CD8-positive, alpha-beta memory T cell (primary cell): ENCODE data around the gene SMARCC2. TPM values are rescaled to one million over a fixed set of nuclear protein-coding genes. Genes with fewer than 3 reads are reported as not detected.
A peak's percentile ranks its signal among the peaks of the same experiment; 100 is the strongest.
"Not testable (repeated sequence)": the region's sequence is repeated elsewhere in the genome, so short reads cannot be mapped to it uniquely, and the experiment has no call there.

Source experiments
- CTCF ChIA-PET: fragments of 350-600 bp; sonication (Branson Sonifier 250); formaldehyde crosslinking; loops from one replicate; lab custom pipeline; 2021; ENCODE audit warnings: antibody characterized with exemption; lab: Charles Lee
- POLR2A ChIA-PET: fragments of 350-600 bp; sonication (Branson Sonifier 250); formaldehyde crosslinking; loops from one replicate; lab custom pipeline; 2021; ENCODE audit warnings: antibody characterized with exemption; lab: Charles Lee
- DNase-seq, 5 donors: peaks; one replicate each; pipeline versions ENCODE4 v3.0.0 to v3.0.0-alpha.2; 2020 to 2022; ENCODE audit warnings: mixed read lengths in 1 of 5
- H3K27ac ChIP-seq: one replicate; pipeline ENCODE4 v1.7.0; 2013; ENCODE audit warnings: low read depth, mild to moderate bottlenecking, low read length, moderate library complexity
- H3K27me3 ChIP-seq: 2 replicates; pipeline ENCODE4 v1.7.0; 2013; ENCODE audit warnings: low read length, mild to moderate bottlenecking; ENCODE audit not compliant: insufficient read depth, poor library complexity, severe bottlenecking
- H3K36me3 ChIP-seq: 2 replicates; pipeline ENCODE4 v1.7.0; 2013; ENCODE audit warnings: mild to moderate bottlenecking, low read length, moderate library complexity; ENCODE audit not compliant: insufficient read depth
- H3K4me1 ChIP-seq: 2 replicates; pipeline ENCODE4 v1.7.0; 2013; ENCODE audit warnings: mild to moderate bottlenecking, low read length, moderate library complexity; ENCODE audit not compliant: insufficient read depth
- H3K4me3 ChIP-seq: 2 replicates; pipeline ENCODE4 v1.7.0; 2013; ENCODE audit warnings: mild to moderate bottlenecking, low read length
- H3K9me3 ChIP-seq: 2 replicates; pipeline ENCODE4 v1.7.0; 2013; ENCODE audit warnings: mild to moderate bottlenecking, low read length
- H3K27ac Mint-ChIP-seq, 8 donors: one replicate each; pipeline ENCODE4 v1.8.0; 2020 to 2021; ENCODE audit warnings: mixed read lengths in 8 of 8, mild to moderate bottlenecking in 6 of 8, inconsistent platforms in 3 of 8, moderate library complexity in 3 of 8
- H3K27me3 Mint-ChIP-seq, 2 donors: one replicate each; pipeline ENCODE4 v1.8.0; 2020 to 2021; ENCODE audit warnings: mixed read lengths in 2 of 2, mild to moderate bottlenecking in 1 of 2, moderate library complexity in 1 of 2
- H3K36me3 Mint-ChIP-seq, 3 donors: one replicate each; pipeline ENCODE4 v1.8.0; 2020 to 2021; ENCODE audit warnings: mixed read lengths in 3 of 3, inconsistent platforms in 1 of 3, mild to moderate bottlenecking in 1 of 3
- H3K4me1 Mint-ChIP-seq, 3 donors: one replicate each; pipeline ENCODE4 v1.8.0; 2020 to 2021; ENCODE audit warnings: mixed read lengths in 3 of 3, inconsistent platforms in 1 of 3, mild to moderate bottlenecking in 1 of 3
- H3K4me3 Mint-ChIP-seq, 7 donors: one replicate each; pipeline ENCODE4 v1.8.0; 2020 to 2021; ENCODE audit warnings: mixed read lengths in 7 of 7, mild to moderate bottlenecking in 6 of 7, moderate library complexity in 4 of 7, inconsistent platforms in 2 of 7
- H3K9me3 Mint-ChIP-seq, 5 donors: one replicate each; pipeline ENCODE4 v1.8.0; 2020 to 2022; ENCODE audit warnings: mixed read lengths in 5 of 5, mild to moderate bottlenecking in 3 of 5, moderate library complexity in 2 of 5, inconsistent platforms in 1 of 5
- polyA plus RNA-seq: library from polyadenylated mRNA; unstranded; fragments of 300-500 nt; fragmentation: Illumina TruSeq; gene quantifications from one replicate; pipeline ENCODE4 v1.2.3, GENCODE V29; 2021
- total RNA-seq, 2 experiments: library from RNA; stranded (reverse); gene quantifications; one replicate each; pipeline ENCODE4 v1.2.3, GENCODE V29; 2021

The SMARCC2 gene
- total and polyA plus RNA-seq, 3 experiments from 2014 or later = 92.4 to 118 (median 107) TPM

DNA sequence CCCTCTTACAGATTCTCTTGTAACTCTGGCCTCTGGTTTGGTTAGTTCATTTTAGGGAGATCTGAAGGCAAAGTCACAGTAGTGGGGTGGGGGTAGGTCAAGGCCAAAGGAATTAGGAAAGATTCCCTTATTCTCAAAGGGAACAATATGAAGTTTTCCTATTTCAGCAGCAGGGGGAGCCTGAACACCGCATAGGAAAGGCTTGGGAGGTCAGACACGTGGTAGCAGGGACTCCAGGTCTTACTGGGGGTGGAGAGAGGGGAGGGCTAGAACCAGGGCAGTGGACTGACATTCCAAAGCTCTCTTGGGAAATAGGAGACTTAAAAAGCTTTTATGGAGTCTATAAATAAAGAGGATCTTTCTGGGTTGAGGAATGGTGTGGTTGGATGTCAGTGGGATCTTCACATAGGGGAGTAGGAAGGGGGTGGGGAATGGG is 69.9 kb downstream of the SMARCC2 start:
- Histone ChIP-seq H3K9me3 (no peaks in the 10 kb centered on the region), H3K27me3 (no peaks in the 10 kb centered on the region), H3K27ac (peak overlapping the region; percentile 99), H3K4me1 (peaks cover 34% of the 10 kb centered on the region), H3K4me3 (peak overlapping the region; percentile 84), H3K36me3 (peaks cover 11% of the 10 kb centered on the region)
- Mint-ChIP-seq H3K27ac (peak overlapping the region; percentile 96 to 100 (median 98)), H3K9me3 (no peaks in the 10 kb centered on the region), H3K36me3 (peaks cover 7 to 51% (median 12%) of the 10 kb centered on the region in 3 donors), H3K4me1 (peaks cover 44 to 49% (median 45%) of the 10 kb centered on the region in 3 donors), H3K4me3 (peak overlapping the region; percentile 89 to 100 (median 99)), H3K27me3 (peaks cover 0 to 10% of the 10 kb centered on the region in 2 donors)
- ChIA-PET CTCF (interaction anchor here (0.6 to 5.6 kb wide), 22 partner anchors 8 to 381 kb away, joined by 3 to 101 read pairs (median 4); partner anchors contain the start of genes ANKRD52, ESYT1, PA2G4 and RNF41), POLR2A (interaction anchor here (0.6 to 5.8 kb wide), 7 partner anchors 9 to 171 kb away, joined by 3 to 115 read pairs (median 16); partner anchors contain the start of genes ANKRD52, ESYT1, PA2G4 and RAB5B)
- DNase-seq = peak; percentile 20 to 75 (median 57)

DNA sequence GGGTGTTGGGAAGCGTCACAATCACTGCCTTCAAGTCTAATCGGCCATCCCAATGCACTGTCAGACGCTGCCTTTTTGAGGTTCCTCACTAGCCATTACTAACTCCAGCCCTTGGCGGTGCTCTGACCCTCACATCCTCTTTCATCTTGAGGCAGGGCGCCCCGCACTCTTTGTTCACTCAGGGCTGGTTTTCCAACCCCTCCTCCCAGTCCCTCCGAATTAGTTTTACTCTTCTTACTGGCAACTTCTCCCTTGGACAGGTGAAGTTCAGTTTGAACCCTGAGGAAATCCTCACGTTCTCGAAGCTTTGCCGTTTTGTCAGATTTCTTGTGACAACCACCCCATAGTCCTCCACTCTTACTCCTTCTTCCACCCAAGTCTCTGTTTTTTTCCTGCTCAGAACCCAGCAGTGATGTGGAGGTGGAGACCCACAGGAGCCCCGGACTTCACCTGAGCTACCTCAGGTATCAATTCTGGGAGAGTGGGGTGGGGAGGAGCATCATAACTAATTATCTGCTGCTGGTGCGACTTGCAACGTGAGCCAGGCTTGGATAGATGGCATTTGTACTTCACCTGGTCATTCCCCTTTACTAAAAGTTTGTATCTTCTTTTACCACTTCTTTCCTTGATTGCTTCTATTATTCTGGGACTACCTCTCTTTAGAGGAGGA is 70.5 kb downstream of the SMARCC2 start:
- Histone ChIP-seq H3K27me3 (no peaks in the 10 kb centered on the region), H3K36me3 (peaks cover 11% of the 10 kb centered on the region), H3K4me1 (peaks cover 34% of the 10 kb centered on the region), H3K27ac (peak overlapping the region; percentile 99), H3K4me3 (peak overlapping the region; percentile 84), H3K9me3 (no peaks in the 10 kb centered on the region)
- Mint-ChIP-seq H3K27ac (peak overlapping the region; percentile 96 to 100 (median 98)), H3K9me3 (no peaks in the 10 kb centered on the region), H3K36me3 (peaks cover 7 to 53% (median 14%) of the 10 kb centered on the region in 3 donors), H3K4me1 (peaks cover 40 to 45% (median 40%) of the 10 kb centered on the region in 3 donors), H3K4me3 (peak overlapping the region; percentile 89 to 100 (median 99)), H3K27me3 (peaks cover 0 to 10% of the 10 kb centered on the region in 2 donors)
- ChIA-PET POLR2A (interaction anchor here (0.5 to 5.8 kb wide), 25 partner anchors 8 to 606 kb away, joined by 3 to 115 read pairs (median 4); partner anchors contain the start of genes ANKRD52, CNPY2, ERBB3 and ESYT1), CTCF (interaction anchor here (0.6 to 5.6 kb wide), 38 partner anchors 7 to 515 kb away, joined by 3 to 101 read pairs (median 4); partner anchors contain the start of genes ANKRD52, COQ10A, ERBB3 and ESYT1)
- DNase-seq = no peak

DNA sequence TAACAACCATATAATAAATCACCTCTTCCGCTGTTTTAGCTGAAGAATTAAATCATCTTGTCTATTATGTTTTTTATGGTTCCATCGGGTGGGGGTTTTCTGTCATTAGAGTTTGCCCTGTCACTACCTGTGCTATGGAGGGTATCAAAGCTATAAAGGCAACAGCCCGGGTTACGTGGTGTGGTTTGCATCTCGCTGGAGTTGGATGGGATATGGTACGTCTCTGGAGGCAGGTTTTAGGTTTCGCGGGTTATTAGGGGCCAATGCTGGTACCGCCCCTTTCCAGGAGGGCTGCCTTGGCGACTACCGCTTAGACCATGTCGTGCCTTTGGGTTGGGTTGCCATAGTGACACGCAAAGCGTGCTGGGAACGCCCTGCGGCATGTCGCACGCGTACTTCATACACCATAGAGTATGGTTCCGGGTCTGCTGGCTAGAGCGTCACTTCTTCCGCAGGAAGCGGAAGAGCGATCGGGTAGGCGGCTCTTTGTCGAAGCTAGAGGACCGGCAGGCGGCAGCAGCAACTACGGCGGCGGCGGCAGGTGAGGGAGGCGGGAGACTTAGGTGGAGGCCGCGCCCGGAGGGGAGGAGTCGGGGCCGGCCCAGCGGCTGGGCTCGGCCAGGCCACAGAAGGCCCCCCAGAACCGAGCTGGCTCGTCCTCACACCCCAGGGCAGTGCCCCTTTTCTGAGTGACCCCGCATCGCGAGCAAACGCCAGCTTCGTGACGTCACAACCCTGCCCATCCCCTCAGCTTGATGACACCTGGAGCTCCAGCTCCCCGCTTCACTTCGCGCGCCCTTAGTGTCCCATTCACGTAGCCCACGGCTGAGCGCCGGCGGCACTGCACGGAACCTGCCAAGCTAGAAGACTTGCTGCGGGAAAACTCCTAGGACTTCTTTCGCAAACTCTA is 71.2 kb downstream of the SMARCC2 start, which contains the start of gene ZC3H10:
Gene ZC3H10, plus strand, starts transcription at position 489 of the 910 bp plus-strand sequence. CDS start 2,297 bp downstream, outside the sequence.
- Mint-ChIP-seq H3K4me1 (peaks cover 37 to 43% (median 38%) of the 10 kb centered on the region in 3 donors), H3K27ac (peak within 1 kb of the TSS; percentile 96 to 100 (median 98)), H3K36me3 (peaks cover 7 to 61% (median 21%) of the 10 kb centered on the region in 3 donors), H3K27me3 (peaks cover 0 to 10% of the 10 kb centered on the region in 2 donors), H3K4me3 (peak within 1 kb of the TSS; percentile 89 to 100 (median 99)), H3K9me3 (no peaks in the 10 kb centered on the region)
- Histone ChIP-seq H3K27me3 (no peaks in the 10 kb centered on the region), H3K4me1 (peaks cover 34% of the 10 kb centered on the region), H3K9me3 (no peaks in the 10 kb centered on the region), H3K36me3 (peaks cover 11% of the 10 kb centered on the region), H3K4me3 (peak within 1 kb of the TSS; percentile 93), H3K27ac (peak within 1 kb of the TSS; percentile 99)
- ChIA-PET CTCF (interaction anchor here (0.6 to 5.6 kb wide), 35 partner anchors 8 to 516 kb away, joined by 3 to 101 read pairs (median 5); partner anchors contain the start of genes ANKRD52, COQ10A, ERBB3 and ESYT1), POLR2A (interaction anchor here (0.5 to 5.8 kb wide), 26 partner anchors 8 to 607 kb away, joined by 3 to 115 read pairs (median 4); partner anchors contain the start of genes ANKRD52, CNPY2, ERBB3 and ESYT1)
- DNase-seq = peak; percentile 93 to 100 (median 98)

DNA sequence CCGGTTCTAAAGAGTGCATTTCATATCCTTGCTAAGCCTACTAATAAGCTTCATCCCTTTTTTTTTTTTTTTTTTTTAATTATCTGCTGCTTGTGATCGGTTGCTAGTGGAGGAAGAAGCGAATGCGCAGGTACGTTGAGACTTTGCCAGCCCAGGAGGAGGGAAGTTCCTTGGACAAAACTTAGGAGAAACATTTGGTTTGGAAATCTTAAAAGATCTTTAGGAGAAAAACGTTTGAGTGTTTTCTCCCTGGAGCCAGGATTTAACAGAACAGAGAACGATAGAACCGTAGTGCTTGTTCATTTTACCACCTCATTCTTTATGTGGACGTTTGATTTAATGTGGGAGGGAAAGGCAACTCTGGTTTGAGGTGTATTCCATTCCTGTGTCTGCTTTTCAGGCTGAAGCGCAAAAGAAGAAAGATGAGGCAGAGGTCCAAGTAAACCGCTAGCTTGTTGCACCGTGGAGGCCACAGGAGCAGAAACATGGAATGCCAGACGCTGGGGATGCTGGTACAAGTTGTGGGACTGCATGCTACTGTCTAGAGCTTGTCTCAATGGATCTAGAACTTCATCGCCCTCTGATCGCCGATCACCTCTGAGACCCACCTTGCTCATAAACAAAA is 72.1 kb downstream of the SMARCC2 start:
- H3K27ac ChIP-seq = peak overlapping the region; percentile 99
- peaks cover 13% of the 10 kb centered on the region for H3K36me3 ChIP-seq
- H3K27me3 Mint-ChIP-seq, H3K9me3 Mint-ChIP-seq, DNase-seq, H3K27me3 ChIP-seq, H3K9me3 ChIP-seq: not testable (repeated sequence)
- peaks cover 36 to 43% (median 37%) of the 10 kb centered on the region in 3 donors for H3K4me1 Mint-ChIP-seq
- ChIA-PET POLR2A (interaction anchor here (0.9 to 5.8 kb wide), 14 partner anchors 9 to 299 kb away, joined by 3 to 115 read pairs (median 5); partner anchors contain the start of genes ESYT1, MYL6B, ORMDL2 and PA2G4), CTCF (interaction anchor here (1.1 to 5.6 kb wide), 14 partner anchors 9 to 231 kb away, joined by 3 to 101 read pairs (median 14); partner anchors contain the start of genes ANKRD52, ERBB3, ESYT1 and PA2G4)
- peaks cover 34% of the 10 kb centered on the region for H3K4me1 ChIP-seq
- peak overlapping the region; percentile 96 to 100 (median 98) for H3K27ac Mint-ChIP-seq
- peaks cover 7 to 65% (median 23%) of the 10 kb centered on the region in 3 donors for H3K36me3 Mint-ChIP-seq
- H3K4me3 Mint-ChIP-seq = peak overlapping the region; percentile 89 to 100 (median 99)
- H3K4me3 ChIP-seq = peak overlapping the region; percentile 93

DNA sequence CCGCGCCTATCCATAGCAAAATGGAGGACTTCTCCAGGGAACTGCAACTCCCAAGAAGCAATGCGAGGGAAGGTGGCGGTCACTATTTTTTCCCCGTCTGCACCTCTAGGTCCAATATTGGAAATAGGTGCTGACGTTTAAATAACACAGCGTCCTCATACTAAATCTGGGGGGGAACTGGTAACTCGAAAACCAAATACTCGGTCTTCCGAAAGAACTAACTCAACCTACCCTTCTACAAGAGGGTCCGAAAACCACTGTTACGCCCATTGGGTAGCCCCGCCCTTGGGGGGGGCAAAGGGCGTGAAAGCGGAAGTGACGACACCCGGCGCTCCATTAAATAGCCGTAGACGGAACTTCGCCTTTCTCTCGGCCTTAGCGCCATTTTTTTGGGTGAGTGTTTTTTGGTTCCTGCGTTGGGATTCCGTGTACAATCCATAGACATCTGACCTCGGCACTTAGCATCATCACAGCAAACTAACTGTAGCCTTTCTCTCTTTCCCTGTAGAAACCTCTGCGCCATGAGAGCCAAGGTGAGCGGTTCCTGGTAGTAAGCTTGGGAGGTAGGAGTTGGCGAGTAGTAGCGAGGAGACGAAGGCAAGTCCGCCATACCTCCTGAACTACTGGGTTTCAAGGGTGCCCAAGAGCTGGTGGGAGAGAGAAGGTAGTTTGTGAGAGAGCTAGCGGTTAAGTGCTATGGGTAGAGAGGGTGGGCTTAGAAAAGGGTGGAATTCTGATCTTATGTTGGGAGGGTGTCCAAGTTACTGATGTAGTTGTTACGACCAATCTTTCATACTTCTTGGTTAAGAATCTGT is 72.8 kb downstream of the SMARCC2 start, which contains the start of gene RPL41:
Gene RPL41, plus strand, starts transcription at position 367 of the 815 bp plus-strand sequence.
- Histone ChIP-seq H3K27ac (peak within 1 kb of the TSS; percentile 99), H3K36me3 (peaks cover 18% of the 10 kb centered on the region), H3K4me1 (peaks cover 34% of the 10 kb centered on the region), H3K4me3 (peak within 1 kb of the TSS; percentile 93), H3K27me3 (no peaks in the 10 kb centered on the region), H3K9me3 (no peaks in the 10 kb centered on the region)
- Mint-ChIP-seq H3K4me3 (peak within 1 kb of the TSS; percentile 89 to 100 (median 99)), H3K4me1 (peaks cover 36 to 43% (median 37%) of the 10 kb centered on the region in 3 donors), H3K27me3 (peaks cover 0 to 10% of the 10 kb centered on the region in 2 donors), H3K36me3 (peaks cover 7 to 63% (median 26%) of the 10 kb centered on the region in 3 donors), H3K27ac (peak within 1 kb of the TSS; percentile 96 to 100 (median 98)), H3K9me3 (no peaks in the 10 kb centered on the region)
- ChIA-PET CTCF (interaction anchor here (0.7 to 5.6 kb wide), 10 partner anchors 9 to 142 kb away, joined by 3 to 101 read pairs (median 21); partner anchors contain the start of genes ANKRD52, ERBB3, ESYT1 and PA2G4), POLR2A (interaction anchor here (0.9 to 5.8 kb wide), 11 partner anchors 9 to 298 kb away, joined by 3 to 115 read pairs (median 6); partner anchors contain the start of genes ESYT1, MYL6B, ORMDL2 and PA2G4)
- peak; percentile 86 to 97 (median 93) for DNase-seq

DNA sequence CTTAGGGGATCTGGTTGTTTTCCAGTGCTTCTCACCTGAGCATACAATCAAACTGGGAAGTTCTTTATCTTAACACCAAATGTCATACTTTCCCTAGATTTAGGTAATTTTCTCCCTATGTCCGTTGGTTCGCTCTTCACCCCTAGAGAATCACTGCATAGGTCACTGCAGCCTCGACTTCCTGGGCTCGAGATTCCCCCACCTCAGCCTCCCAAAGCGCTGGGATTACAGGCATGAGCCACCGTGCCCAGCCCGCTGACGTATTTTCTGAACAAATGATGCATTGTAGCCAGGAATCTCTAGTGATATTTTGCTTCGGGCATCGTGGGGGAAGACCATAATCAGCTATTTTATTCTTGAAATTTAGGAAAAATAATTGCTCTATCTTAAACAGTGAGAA is 74.0 kb downstream of the SMARCC2 start:
- H3K4me3 ChIP-seq = peak overlapping the region; percentile 93
- H3K4me1 ChIP-seq = peaks cover 34% of the 10 kb centered on the region
- peaks cover 0 to 10% of the 10 kb centered on the region in 2 donors for H3K27me3 Mint-ChIP-seq
- no peaks in the 10 kb centered on the region for H3K27me3 ChIP-seq
- ChIA-PET CTCF (interaction anchor here (0.7 to 5.5 kb wide), 3 partner anchors 8 to 75 kb away, joined by 3 to 89 read pairs (median 47); partner anchors contain the start of gene PA2G4), POLR2A (interaction anchor here (0.6 to 5.0 kb wide), 5 partner anchors 8 to 142 kb away, joined by 3 to 115 read pairs (median 5); partner anchors contain the start of genes MYL6B, PA2G4 and RAB5B)
- peak overlapping the region; percentile 99 for H3K27ac ChIP-seq
- no peak for DNase-seq
- peaks cover 34 to 43% (median 37%) of the 10 kb centered on the region in 3 donors for H3K4me1 Mint-ChIP-seq
- H3K9me3 Mint-ChIP-seq = no peaks in the 10 kb centered on the region
- H3K4me3 Mint-ChIP-seq = peak overlapping the region; percentile 89 to 100 (median 99)
- H3K9me3 ChIP-seq = no peaks in the 10 kb centered on the region
- H3K36me3 Mint-ChIP-seq = peaks cover 8 to 63% (median 33%) of the 10 kb centered on the region in 3 donors
- H3K36me3 ChIP-seq = peaks cover 29% of the 10 kb centered on the region
- H3K27ac Mint-ChIP-seq = peak overlapping the region; percentile 96 to 100 (median 98)
